ENCODE results near the gene BNIP1.
"Not testable (repeated sequence)": the region's sequence is repeated elsewhere in the genome, so short reads cannot be mapped to it uniquely, and the experiment has no call there.

BNIP1 gene

GRCh38 chr5:173103411-173103810 lies 40.9 kb upstream of the BNIP1 start:
- Histone ChIP-seq H3K9ac (no peak overlapping the region), H3K36me3 (ENCODE audit: insufficient read depth) (no peaks in the 10 kb centered on the region), H2AFZ (ENCODE audit: low read depth) (no peak overlapping the region), H3K4me3 (IDR thresholded peaks at IDR 0.05; ENCODE audit: insufficient read depth, low read depth, low read length) (no peak overlapping the region), H3K79me2 (ENCODE audit: insufficient read depth, low read depth) (no peaks in the 10 kb centered on the region), H4K20me1 (ENCODE audit: insufficient read depth) (no peaks in the 10 kb centered on the region), H3K27me3 (ENCODE audit: insufficient read depth, low read depth) (no peaks in the 10 kb centered on the region), H3K4me2 (no peak overlapping the region), H3K27ac (no peak overlapping the region), H3K4me1 (ENCODE audit: low read depth, poor library complexity, severe bottlenecking) (no peaks in the 10 kb centered on the region)
- TF ChIP-seq CTCF (conservative IDR thresholded peaks at IDR 0.05; ENCODE audit: low read depth, low read length) = no peak

- Histone ChIP-seq H3K27ac (no peak overlapping the region), H3K4me3 (IDR thresholded peaks at IDR 0.05; ENCODE audit: insufficient read depth, low read depth, low read length) (no peak overlapping the region), H3K79me2 (ENCODE audit: insufficient read depth, low read depth) (no peaks in the 10 kb centered on the region), H3K4me1 (ENCODE audit: low read depth, poor library complexity, severe bottlenecking) (no peaks in the 10 kb centered on the region), H2AFZ (ENCODE audit: low read depth) (no peak overlapping the region), H3K9ac (no peak overlapping the region), H3K36me3 (ENCODE audit: insufficient read depth) (no peaks in the 10 kb centered on the region), H3K27me3 (ENCODE audit: insufficient read depth, low read depth) (no peaks in the 10 kb centered on the region), H3K4me2 (no peak overlapping the region), H4K20me1 (ENCODE audit: insufficient read depth) (no peaks in the 10 kb centered on the region)
- no peak for TF ChIP-seq CTCF (conservative IDR thresholded peaks at IDR 0.05; ENCODE audit: low read depth, low read length)
These were observed 35.4 kb upstream of the BNIP1 start for GRCh38 chr5:173108914-173109313.

GRCh38 chr5:173114536-173114935 lies 29.8 kb upstream of the BNIP1 start:
- H3K27ac ChIP-seq = no peak overlapping the region
- H3K9ac ChIP-seq = no peak overlapping the region
- H3K4me3 ChIP-seq (IDR thresholded peaks at IDR 0.05; ENCODE audit: insufficient read depth, low read depth, low read length) = no peak overlapping the region
- no peaks in the 10 kb centered on the region for H3K4me1 ChIP-seq (ENCODE audit: low read depth, poor library complexity, severe bottlenecking)
- no peaks in the 10 kb centered on the region for H3K79me2 ChIP-seq (ENCODE audit: insufficient read depth, low read depth)
- H3K36me3 ChIP-seq (ENCODE audit: insufficient read depth) = no peaks in the 10 kb centered on the region
- TF ChIP-seq CTCF (conservative IDR thresholded peaks at IDR 0.05; ENCODE audit: low read depth, low read length) = no peak
- no peaks in the 10 kb centered on the region for H3K27me3 ChIP-seq (ENCODE audit: insufficient read depth, low read depth)
- H2AFZ ChIP-seq (ENCODE audit: low read depth) = no peak overlapping the region
- no peak overlapping the region for H3K4me2 ChIP-seq
- no peaks in the 10 kb centered on the region for H4K20me1 ChIP-seq (ENCODE audit: insufficient read depth)

GRCh38 chr5:173119719-173120118 lies 24.6 kb upstream of the BNIP1 start:
- Histone ChIP-seq H2AFZ (ENCODE audit: low read depth) (no peak overlapping the region), H4K20me1 (ENCODE audit: insufficient read depth) (no peaks in the 10 kb centered on the region), H3K9ac (no peak overlapping the region), H3K4me3 (IDR thresholded peaks at IDR 0.05; ENCODE audit: insufficient read depth, low read depth, low read length) (no peak overlapping the region), H3K36me3 (ENCODE audit: insufficient read depth) (no peaks in the 10 kb centered on the region), H3K27me3 (ENCODE audit: insufficient read depth, low read depth) (no peaks in the 10 kb centered on the region), H3K4me1 (ENCODE audit: low read depth, poor library complexity, severe bottlenecking) (no peaks in the 10 kb centered on the region), H3K79me2 (ENCODE audit: insufficient read depth, low read depth) (no peaks in the 10 kb centered on the region), H3K27ac (no peak overlapping the region), H3K4me2 (no peak overlapping the region)
- no peak for TF ChIP-seq CTCF (conservative IDR thresholded peaks at IDR 0.05; ENCODE audit: low read depth, low read length)

- Histone ChIP-seq H3K27ac (no peak overlapping the region), H3K4me3 (IDR thresholded peaks at IDR 0.05; ENCODE audit: insufficient read depth, low read depth, low read length) (no peak overlapping the region), H3K27me3 (ENCODE audit: insufficient read depth, low read depth) (no peaks in the 10 kb centered on the region), H2AFZ (ENCODE audit: low read depth) (no peak overlapping the region), H4K20me1 (ENCODE audit: insufficient read depth) (no peaks in the 10 kb centered on the region), H3K4me2 (no peak overlapping the region), H3K4me1 (ENCODE audit: low read depth, poor library complexity, severe bottlenecking) (no peaks in the 10 kb centered on the region), H3K79me2 (ENCODE audit: insufficient read depth, low read depth) (no peaks in the 10 kb centered on the region), H3K36me3 (ENCODE audit: insufficient read depth) (no peaks in the 10 kb centered on the region), H3K9ac (no peak overlapping the region)
- no peak for TF ChIP-seq CTCF (conservative IDR thresholded peaks at IDR 0.05; ENCODE audit: low read depth, low read length)
These were observed 20.9 kb upstream of the BNIP1 start for GRCh38 chr5:173123416-173123815.

GRCh38 chr5:173132166-173132565 lies 12.2 kb upstream of the BNIP1 start:
- not testable (repeated sequence) for H2AFZ ChIP-seq (ENCODE audit: low read depth)

More at GRCh38 chr5:173132166-173132565, 12.2 kb upstream of the BNIP1 start:
- H4K20me1 ChIP-seq (ENCODE audit: insufficient read depth); H3K27me3 ChIP-seq (ENCODE audit: insufficient read depth, low read depth); H3K27ac ChIP-seq; H3K79me2 ChIP-seq (ENCODE audit: insufficient read depth, low read depth); H3K4me1 ChIP-seq (ENCODE audit: low read depth, poor library complexity, severe bottlenecking); H3K4me2 ChIP-seq; H3K36me3 ChIP-seq (ENCODE audit: insufficient read depth); H3K9ac ChIP-seq; H3K4me3 ChIP-seq (IDR thresholded peaks at IDR 0.05; ENCODE audit: insufficient read depth, low read depth, low read length): not testable (repeated sequence)
